GM21529 (cell line): Measurements from ENCODE around the gene MRPS31.
A peak's percentile ranks its signal among the peaks of the same experiment; 100 is the strongest.

Experiments used
- ATAC-seq: cut with Tn5 transposase; IDR thresholded peaks from one replicate; pipeline ENCODE4 v1.9.1; 2021; ENCODE audit not compliant: unreplicated experiment

The MRPS31 gene

DNA sequence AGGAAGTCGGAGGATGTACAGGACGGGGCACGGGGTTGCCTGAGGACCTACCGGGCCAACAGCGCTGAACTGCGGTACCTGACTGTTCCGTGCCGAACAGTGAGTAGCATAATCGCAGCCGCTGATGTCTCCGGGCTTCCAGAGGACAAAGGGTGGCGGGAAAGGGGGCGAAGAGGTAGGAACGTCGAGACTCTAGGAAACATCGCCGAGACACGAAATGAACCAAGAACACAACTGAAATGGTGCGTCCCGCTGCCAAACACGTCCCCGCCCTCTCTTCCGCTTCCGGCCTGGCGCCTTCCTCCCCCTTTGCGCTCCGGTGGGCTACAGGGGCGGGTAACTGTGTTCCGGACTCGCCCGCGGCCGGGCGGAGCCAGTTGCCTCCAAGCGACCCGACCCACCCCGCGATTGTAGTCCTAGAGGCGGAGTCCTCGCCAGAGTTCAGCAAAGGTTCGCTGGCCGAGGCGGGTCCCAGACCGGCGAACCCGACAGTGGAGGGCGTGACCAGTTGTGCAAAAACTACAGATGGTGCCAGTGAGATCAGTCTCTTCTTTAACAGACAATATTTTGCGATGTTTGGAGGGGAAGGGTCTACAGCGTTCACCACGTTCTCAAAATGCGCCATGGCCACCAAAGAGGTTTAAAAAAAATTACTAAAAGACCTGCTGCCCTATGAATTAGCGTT lies at the start of gene MRPS31:
Gene MRPS31, minus strand, starts transcription at position 257 of the 685 bp plus-strand sequence. Its CDS starts 54 bp downstream, at position 203.
- peak; percentile 98 for ATAC-seq

DNA sequence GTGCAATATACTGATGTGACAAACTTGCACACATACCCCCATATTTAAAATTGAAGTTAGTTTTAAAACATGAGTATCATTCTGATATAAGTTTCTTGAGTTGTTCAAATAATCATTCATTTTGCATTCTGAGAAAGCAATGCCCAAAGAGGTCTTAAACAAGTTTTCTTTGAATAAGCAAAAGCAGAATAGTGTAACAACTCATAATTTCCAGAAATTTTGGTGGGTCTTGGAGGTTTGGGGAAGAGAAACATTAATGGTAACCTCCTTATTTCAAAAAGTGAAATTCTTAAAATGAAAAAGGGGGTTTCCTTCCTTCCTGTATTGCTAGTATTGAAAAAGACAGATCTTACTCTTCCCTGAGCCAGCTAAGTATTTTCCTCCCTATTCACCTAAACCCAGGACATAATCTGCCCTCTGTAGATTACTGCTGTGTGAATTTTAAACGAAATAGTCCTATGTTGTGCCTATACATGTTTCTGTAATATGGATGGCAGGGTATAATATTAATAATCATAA lies 48.9 kb upstream of the MRPS31 start:
- peak; percentile 48 for ATAC-seq

DNA sequence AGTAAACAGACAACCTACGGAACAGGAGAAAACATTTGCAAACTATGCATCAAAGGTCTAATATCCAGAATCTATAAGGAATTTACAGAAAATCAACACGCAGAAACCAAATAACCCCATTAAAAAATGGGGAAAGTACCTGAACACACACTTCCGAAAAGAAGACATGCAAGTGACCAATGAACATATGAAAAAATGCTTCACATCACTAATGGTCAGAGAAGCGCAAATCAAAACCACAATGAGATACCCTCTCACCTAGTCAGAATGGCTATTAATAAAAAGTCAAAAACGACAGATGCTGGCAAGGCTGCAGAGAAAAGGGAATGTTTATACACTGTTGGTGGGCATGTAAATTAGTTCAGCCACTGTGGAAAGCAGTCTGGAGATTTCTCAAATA lies 47.9 kb upstream of the MRPS31 start:
- ATAC-seq, result no peak

DNA sequence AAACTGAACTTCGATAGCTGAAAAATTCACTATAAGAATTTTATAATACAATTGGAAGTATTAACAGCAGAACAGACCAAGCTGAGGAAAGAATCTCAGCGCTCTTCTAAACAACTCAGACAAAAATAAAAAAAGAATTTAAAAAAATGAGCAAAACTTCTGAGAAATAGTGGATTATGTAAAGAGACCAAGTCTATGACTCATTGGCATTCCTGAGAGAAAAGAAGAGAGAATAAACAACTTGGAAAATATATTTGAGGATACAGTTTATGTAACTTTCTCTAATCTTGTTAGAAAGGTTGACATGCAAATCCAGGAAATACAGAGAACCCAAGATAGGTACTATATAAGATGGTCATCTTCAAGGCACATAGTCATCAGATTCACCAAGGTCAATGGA lies 43.8 kb upstream of the MRPS31 start:
- no peak for ATAC-seq

DNA sequence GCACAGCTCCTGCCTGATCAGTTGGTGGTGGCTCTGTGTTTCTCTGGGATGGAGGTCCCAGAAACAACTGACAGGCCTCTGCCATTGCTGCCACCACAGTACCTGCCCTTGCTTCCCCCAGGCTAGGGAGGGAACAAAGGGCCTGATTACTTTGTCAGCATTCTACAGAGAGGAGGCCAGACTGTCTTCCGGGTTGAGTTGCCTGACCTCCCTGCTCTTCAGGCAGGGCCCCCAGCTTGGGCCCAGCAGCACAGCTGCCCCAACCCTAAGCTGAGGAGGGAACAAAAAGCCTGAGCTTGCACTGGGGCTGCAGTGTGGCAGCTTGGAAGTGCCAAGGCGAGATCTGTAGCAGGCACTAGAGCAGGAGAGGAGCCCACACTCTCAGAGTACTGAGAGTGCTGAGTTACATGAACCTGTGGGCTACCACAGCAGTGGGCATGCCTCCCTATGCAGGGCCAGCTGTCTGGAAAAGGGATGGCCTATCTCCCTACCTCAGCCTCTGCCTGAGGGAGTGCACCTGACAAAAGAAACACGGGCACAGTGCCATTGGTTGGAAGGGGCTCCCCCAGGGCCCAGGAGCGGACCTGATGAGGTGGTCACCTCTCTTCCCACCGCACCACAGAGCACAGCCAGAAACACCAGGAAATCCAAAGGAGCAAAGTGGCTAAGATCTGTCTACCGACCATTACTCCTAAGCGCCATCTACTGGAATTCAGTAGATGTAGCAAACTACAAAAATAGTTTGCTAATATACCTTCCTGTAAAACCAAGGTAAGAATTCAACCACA lies 42.9 kb upstream of the MRPS31 start:
- peak; percentile 65 for ATAC-seq

DNA sequence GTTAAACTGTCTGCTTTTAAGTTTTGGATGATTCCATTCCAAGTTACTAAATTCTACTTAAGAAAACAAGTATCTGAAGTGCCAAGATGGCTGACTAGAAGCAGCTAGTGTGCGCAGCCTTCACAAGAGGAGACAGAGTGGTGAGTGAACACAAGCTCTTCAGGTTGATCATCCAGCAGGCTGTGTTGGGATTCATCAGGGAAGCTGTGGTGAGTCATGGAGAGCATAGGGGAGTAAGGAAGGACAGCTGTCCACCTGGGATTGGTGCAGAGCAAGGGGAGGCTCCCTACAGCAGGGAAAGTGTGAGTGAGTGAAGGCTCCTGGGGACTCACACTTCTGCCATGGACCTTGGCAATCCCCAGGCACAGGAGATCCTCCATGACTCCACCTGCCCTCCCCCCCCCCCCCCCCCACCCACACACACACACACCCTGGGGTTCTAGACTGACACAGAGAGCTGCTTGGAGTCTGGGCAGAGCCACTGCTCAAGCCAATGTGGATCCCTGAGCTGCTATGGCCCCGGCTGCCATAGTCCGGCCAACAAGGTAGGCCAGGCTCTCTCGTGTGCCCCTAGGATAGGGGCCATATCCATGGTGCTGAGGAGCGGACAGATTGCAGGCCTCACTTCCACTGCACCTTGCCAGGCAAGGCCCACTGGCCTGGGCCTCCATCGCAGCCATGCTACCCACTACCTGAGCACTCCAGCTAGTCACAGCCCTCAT lies 41.9 kb upstream of the MRPS31 start:
- ATAC-seq, result no peak

DNA sequence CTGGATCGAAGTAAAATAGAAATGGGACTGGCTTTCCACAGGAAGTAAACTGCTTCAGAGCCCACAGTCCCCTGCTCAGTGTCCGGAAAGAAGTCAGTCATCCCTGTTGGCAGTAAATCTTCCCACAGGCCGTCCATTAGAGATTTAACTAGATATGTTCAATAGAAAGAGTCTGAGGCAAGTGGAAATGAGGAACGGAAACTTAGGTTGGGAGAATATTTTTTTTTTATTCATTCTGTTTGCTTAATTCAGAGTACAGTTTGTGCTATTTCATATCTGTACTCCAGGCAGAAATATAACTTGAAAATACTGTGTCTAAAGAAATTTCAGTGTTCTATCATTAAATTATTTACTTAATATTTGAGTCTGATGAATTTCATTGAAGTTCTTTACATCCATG lies 41.1 kb upstream of the MRPS31 start:
- no peak for ATAC-seq

DNA sequence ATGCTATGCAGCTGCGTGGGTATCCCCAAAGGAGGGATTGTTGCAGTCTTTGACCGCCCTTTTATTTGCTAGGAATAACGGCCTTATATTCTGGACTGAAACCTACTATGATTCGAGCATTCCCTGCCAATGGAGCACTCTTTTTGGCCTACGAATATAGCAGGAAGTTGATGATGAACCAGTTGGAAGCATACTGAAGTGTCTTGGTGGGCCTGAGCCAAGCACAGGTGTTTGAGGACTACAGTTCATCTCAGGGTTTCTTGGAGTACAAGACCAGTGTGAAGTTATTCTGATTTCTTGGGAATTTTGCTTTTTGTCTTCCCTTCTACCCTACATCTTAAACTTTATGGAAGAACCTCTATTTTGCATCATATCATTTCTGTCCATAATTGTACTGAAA lies 38.5 kb upstream of the MRPS31 start:
- ATAC-seq, result no peak

DNA sequence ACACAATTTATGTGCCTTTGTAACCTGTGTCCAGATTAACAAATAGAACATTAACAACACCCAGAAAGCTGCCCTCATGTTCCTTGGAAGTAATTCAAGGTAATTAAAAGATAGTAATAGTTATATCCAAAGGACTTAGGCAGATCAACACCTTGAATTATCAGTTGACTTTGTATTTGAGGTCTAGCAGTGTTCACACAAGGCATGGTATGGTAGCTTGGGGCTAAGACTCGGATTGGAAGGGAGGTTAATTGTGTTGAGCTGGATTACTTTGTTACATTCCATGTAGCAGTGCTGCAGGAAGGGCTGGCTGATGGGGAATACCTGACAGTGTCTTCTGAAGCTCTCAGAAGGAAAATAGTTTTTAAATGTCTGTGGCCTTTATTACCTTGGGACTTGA lies 35.3 kb upstream of the MRPS31 start:
- no peak for ATAC-seq

DNA sequence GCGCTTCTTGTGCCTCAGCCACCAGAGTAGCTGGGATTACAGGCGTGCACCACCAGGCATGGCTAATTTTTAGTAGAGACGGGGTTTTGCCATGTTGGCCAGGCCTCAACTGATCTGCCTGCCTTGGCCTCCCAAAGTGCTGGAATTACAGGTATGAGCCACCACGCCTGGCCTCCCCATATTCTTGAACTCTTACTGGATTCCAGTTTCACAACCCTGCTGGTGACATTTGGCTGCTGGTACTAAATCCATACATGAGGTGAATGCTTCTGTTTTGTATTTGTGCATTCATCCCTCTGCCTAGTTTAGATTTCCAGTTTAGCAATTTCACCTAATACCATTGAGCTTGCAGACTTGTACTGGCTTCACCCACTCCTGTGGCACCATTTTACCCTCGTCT lies 32.3 kb upstream of the MRPS31 start:
- ATAC-seq, result no peak

DNA sequence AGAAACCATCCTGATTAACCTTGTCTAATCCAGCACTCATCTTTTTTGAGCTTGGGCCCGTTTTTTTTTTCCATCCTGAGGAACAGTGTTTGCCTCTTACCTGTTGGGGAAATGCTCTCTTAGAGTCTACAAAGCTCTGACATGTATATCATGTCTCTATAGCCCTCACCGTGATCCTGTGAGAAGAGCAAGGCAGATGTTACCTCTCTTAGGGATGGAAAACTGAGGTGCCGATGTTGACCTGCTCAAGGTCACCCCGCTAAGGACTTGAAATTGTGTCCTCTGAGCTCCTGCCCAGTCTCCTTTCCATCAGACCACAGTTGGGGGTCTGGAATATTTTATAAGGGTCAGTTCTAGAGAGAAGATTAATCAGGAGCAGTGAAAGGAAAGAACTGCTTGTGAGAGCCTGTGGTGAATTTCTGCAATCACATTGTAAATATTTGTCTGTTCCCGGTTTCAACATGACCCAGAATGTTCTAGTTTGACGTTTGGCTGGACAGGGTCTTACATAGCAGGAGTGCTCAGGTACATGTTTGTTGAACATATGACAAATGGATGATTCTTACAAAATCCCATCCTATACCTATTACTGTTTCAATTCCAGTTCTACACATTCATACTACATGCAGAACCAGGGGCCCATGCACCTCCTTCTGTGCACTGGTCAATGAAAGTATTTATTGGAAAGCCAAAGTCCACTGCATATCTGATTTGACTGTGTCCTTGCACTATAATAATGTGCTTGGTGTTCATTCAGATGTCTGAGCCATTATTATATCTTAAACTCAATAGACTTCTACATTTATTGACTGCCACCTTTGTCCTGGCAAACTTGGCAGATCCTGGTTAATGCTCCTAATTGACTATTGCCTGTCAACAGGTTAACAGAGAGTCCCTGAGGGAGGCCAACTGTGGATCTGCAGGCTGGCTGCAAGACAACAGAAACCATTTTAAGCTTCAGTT lies 30.5 kb upstream of the MRPS31 start:
- no peak for ATAC-seq

DNA sequence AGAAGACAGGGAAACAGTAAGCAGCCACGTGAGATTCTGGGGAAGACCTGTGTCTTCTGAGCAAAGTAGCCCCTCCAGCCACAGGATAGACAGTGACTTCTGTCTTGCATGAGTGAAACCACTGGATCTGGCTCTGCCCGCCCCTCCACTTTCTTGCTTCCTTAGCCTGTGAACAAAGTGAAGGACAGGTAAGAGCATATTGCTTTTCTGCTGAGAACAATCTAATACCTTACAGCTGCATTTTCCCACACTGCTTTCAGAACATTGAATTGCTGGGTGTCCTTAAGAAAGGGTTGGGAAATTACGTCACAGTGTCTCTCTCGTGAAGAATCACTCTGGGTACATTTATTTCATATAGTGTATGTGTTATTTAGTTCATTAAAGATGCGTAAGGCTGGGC lies 29.6 kb upstream of the MRPS31 start:
- no peak for ATAC-seq

DNA sequence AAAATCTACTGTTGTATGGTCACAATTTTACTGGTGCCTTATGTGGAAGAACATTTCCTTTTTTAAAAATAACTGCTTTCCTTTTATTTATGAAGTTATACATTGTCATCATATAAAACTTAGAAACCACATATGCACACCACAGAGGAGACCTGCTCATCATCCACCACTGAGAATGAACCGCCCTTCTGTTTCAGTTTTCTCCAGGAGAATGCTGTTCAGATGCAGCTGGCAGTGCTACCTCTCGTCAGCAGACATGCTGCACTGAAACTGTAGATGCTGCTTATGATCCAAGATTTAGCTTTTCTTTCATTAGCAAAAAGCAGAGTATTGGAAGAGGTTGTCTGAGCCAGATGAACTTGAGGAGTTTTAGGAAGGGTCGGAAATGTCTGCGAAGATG lies 28.5 kb upstream of the MRPS31 start:
- ATAC-seq, result no peak

DNA sequence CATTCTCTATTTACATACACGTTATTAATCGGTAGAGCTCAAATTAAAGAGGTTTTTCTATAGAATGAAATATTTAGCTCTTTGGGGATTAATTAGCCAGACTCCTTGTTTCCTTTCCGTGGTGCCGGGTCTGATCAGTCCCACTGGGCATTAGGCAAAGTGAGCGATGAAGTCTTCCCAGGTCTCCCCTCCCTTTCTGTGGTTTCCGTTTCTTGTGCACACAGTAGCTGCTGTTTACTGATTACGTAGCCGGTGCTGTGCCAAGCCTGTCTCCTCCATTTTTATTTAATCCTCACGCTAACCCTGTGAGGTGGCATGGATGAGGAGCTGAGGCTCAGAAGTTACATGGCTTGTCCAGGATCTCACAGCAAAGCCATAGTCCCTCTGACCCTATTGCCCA lies 27.4 kb upstream of the MRPS31 start:
- no peak for ATAC-seq

DNA sequence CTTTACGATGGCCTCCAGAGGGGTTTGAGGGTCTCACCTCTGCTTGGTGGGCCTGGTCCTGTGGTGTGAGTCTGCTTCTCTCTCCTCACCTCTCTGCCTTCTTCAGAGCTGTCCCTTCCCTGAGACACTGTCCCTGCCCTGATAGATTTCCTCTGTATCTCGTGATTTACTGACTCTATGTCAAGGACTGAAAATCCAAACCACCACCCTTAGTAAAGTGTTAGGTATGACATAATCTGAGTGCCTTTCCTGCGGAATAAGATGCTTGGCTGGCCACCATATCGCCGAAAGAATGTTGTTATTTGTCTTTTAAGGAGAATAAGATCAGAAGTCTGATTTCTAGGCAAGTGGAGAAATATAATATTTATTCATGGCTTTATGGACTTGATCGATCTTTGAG lies 25.7 kb upstream of the MRPS31 start:
- ATAC-seq, result no peak

DNA sequence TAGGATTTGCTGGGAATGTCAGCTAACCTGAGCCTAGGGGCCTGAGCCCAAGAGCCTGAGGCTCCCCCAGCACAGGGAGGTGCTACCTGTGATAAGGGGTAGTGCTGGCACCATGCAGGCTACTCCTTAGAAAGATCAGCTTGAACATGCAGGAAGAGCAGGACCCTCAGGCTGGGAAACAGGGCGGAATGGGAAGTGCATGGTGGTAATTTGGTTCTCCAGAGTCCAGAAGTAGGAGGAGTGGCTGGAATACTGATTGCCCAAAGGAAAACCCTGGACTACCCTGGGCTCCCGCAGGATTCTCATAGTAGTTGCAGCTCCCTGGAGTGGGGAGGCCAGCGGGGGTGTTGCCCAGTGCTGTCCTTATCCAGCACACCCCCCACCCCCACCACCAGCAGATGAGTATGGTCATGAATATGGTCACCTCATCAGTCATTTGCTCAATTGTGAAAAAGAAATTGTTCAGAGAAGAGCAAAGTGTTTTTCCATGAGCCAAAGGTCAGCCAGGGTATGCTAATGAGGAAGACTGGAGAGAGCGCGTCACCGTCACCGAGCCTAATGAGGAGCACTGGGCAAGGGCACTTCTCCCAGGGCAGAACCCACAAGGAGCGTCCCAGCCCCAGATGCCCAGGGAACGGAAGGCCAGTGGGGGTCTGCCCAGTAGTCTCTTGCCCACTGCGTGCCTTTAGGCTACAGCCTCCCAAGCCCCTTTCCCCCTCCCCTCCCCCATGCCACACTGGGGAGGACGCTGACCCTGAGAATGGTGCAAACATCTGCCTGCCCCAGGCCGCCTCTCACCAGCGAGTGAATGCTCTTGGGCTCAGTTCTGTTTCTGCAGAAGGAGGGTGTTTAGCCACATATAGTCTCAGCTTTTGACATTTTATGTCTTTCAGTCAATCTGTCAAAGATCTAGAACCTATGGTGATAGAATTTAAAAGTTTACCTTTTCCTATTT lies 23.7 kb upstream of the MRPS31 start:
- no peak for ATAC-seq

DNA sequence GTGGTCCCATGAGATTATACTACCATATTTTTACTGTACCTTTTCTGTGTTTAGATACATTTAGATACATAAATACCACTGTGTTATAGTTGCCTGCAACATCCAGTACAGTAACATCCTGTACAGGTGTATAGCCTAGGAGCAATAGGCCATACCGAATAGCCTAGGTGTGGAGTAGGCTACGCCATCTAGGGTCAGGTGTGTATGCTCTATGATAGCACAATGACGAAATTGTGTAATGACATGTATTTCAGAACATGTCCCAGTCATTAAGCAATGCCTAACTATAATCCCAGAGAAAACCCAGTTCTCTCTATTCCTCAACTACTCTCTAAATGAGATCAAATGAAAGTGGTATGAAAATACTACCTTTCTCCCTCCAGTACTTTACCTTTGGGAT lies 22.3 kb upstream of the MRPS31 start:
- no peak for ATAC-seq

DNA sequence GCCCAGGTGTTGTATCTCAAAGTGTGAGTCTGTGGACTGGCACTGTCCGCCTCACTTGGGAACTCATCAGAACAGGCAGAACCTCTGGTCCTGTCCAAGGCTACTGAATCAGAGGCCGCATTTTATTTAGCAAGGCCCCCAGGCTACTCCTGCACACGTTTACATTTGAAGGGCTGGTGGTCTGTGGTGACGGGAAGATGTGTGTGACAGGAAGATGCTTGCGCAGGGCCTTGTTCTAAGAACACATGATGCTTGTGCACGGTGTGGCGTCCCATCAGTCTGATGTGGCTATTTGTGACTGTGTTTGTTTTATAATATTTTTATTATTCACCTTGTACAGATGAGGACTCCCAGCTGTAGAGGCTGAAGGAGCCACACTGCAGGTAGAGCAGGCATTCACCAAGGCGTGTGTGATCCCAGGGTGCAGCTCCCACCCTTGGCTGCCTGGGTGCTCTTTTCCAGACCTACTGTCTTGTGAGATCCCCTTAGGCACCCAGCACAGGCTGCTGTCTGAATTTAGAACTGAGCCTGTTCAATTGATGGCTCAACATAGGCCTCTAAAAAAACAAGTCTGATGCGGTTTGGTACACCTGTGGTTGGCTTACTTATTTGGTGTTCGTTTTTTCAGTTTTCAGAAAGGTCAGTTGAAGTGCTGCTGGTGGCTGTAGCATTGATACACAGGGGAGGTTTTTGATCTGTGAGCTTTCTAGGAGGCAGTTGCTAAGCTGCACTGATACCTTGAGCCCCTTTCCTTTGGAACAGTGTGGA lies 21.5 kb upstream of the MRPS31 start:
- ATAC-seq, result peak; percentile 36

DNA sequence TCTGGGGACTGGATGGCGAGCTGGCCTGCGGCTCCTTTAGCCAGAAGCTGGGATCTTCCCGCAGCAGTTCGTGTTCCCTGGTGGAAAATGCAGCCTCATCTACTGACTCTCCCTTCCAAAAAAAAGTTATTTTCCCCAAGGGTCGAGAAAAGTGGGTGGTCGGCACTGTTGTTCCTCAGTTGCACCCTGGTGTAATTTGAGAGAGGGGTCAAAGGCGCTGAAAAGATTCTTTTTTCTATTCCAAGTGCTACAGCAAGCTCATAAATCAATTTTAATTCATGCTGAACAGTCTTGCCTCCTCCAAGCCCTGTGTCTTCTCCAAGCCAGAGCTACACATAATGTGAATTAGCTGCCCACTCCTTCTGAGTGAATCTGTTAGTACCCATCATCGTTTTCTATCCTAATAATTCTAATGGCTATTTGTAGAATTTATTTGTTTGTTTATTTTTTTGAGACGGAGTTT lies 19.2 kb upstream of the MRPS31 start:
- ATAC-seq, result no peak
